A204.1 (cell line): ENCODE measurements around the gene GSTT2B.
"Not testable (repeated sequence)": the region's sequence is repeated elsewhere in the genome, so short reads cannot be mapped to it uniquely, and the experiment has no call there.

Experiments
- FAIRE-seq: peaks from 2 replicates; lab custom pipeline; 2012; peaks lifted over from hg19 to GRCh38; lab: Jason Lieb, UNC

The GSTT2B gene

GRCh38 chr22:23940166-23940565 lies 20.8 kb downstream of the GSTT2B start:
- FAIRE-seq: not testable (repeated sequence)

GRCh38 chr22:23939017-23939357 lies 22.0 kb downstream of the GSTT2B start:
- no peak for FAIRE-seq

- FAIRE-seq: no peak
These were observed 22.5 kb downstream of the GSTT2B start for GRCh38 chr22:23938328-23939016.

- FAIRE-seq: no peak
These were observed 34.4 kb downstream of the GSTT2B start for GRCh38 chr22:23926561-23926960.

GRCh38 chr22:23925020-23925606 lies 35.9 kb downstream of the GSTT2B start:
- no peak for FAIRE-seq

GRCh38 chr22:23922921-23923320 lies 38.1 kb downstream of the GSTT2B start:
- no peak for FAIRE-seq

GRCh38 chr22:23921586-23922201 lies 39.3 kb downstream of the GSTT2B start:
- not testable (repeated sequence) for FAIRE-seq

GRCh38 chr22:23920267-23920611 lies 40.8 kb downstream of the GSTT2B start:
- FAIRE-seq: not testable (repeated sequence)

GRCh38 chr22:23915290-23915689 lies 45.7 kb downstream of the GSTT2B start:
- FAIRE-seq: no peak

GRCh38 chr22:23913661-23914353 lies 47.2 kb downstream of the GSTT2B start:
- FAIRE-seq: peak; percentile 93

- FAIRE-seq: no peak
These were observed 47.7 kb downstream of the GSTT2B start for GRCh38 chr22:23913306-23913660.

- no peak for FAIRE-seq
These were observed 48.6 kb downstream of the GSTT2B start for GRCh38 chr22:23912293-23912903.

- FAIRE-seq: no peak
These were observed 49.5 kb downstream of the GSTT2B start for GRCh38 chr22:23911318-23911980.

GRCh38 chr22:23910496-23911190 lies 50.4 kb downstream of the GSTT2B start:
- no peak for FAIRE-seq

GRCh38 chr22:23909296-23909898 lies 51.6 kb downstream of the GSTT2B start:
- FAIRE-seq: no peak

- no peak for FAIRE-seq
These were observed 52.3 kb downstream of the GSTT2B start for GRCh38 chr22:23908587-23909205.

- not testable (repeated sequence) for FAIRE-seq
These were observed 53.6 kb downstream of the GSTT2B start for GRCh38 chr22:23907423-23907822.
